Ishikawa (cell line): ENCODE results near the gene APOL6.

Experiments used
- CEBPB ChIP-seq: IDR thresholded peaks from 2 replicates; pipeline ENCODE4 v1.6.1; 2012
- CREB1 ChIP-seq: IDR thresholded peaks from 2 replicates; pipeline ENCODE4 v1.6.1; 2012; ENCODE audit warnings: low read depth
- EGR1 ChIP-seq: IDR thresholded peaks from 2 replicates; pipeline ENCODE4 v1.6.1; 2012
- EP300 ChIP-seq: IDR thresholded peaks from 2 replicates; pipeline ENCODE4 v1.6.1; 2012; ENCODE audit warnings: borderline replicate concordance
- FOXM1 ChIP-seq: IDR thresholded peaks from 2 replicates; pipeline ENCODE4 v1.6.1; 2012; ENCODE audit warnings: low read depth, borderline replicate concordance
- MAX ChIP-seq: IDR thresholded peaks from 2 replicates; pipeline ENCODE4 v1.6.1; 2012
- NFIC ChIP-seq: IDR thresholded peaks from 2 replicates; pipeline ENCODE4 v1.6.1; 2012
- RAD21 ChIP-seq: IDR thresholded peaks from 2 replicates; pipeline ENCODE4 v1.6.1; 2012; ENCODE audit warnings: low read depth
- REST ChIP-seq: IDR thresholded peaks from 2 replicates; pipeline ENCODE4 v1.6.1; 2012; ENCODE audit warnings: low read depth, mild to moderate bottlenecking
- TAF1 ChIP-seq: IDR thresholded peaks from 2 replicates; pipeline ENCODE4 v1.6.1; 2012; ENCODE audit warnings: low read depth, mild to moderate bottlenecking
- TCF12 ChIP-seq: IDR thresholded peaks from 2 replicates; pipeline ENCODE4 v1.6.1; 2012; ENCODE audit warnings: low read depth
- TEAD4 ChIP-seq: IDR thresholded peaks from 2 replicates; pipeline ENCODE4 v1.6.1; 2012
- USF1 ChIP-seq: IDR thresholded peaks from 2 replicates; pipeline ENCODE4 v1.6.1; 2012
- YY1 ChIP-seq: IDR thresholded peaks from 2 replicates; pipeline ENCODE4 v1.6.1; 2012; ENCODE audit warnings: low read depth
- ZBTB7A ChIP-seq: IDR thresholded peaks from 2 replicates; pipeline ENCODE4 v1.6.1; 2012; ENCODE audit warnings: low read depth

APOL6 gene

GRCh38 chr22:35677460-35678187, 29.4 kb downstream of the APOL6 start:
- TF ChIP-seq REST = no peak
- no peak for TF ChIP-seq RAD21
- TF ChIP-seq USF1 = no peak
- no peak for TF ChIP-seq MAX
- no peak for TF ChIP-seq CREB1
- TF ChIP-seq ZBTB7A = no peak
- TF ChIP-seq NFIC = no peak
- TF ChIP-seq EGR1 = no peak
- no peak for TF ChIP-seq YY1

- no peak for TF ChIP-seq REST
- TF ChIP-seq TCF12 = no peak
- no peak for TF ChIP-seq EP300
- TF ChIP-seq NFIC = no peak
- no peak for TF ChIP-seq RAD21
- TF ChIP-seq TEAD4 = no peak
- no peak for TF ChIP-seq USF1
- no peak for TF ChIP-seq MAX
- no peak for TF ChIP-seq EGR1
- TF ChIP-seq YY1 = no peak
Measured at GRCh38 chr22:35678836-35679235, 30.6 kb downstream of the APOL6 start.

- TF ChIP-seq FOXM1 = no peak
- TF ChIP-seq TAF1 = no peak
- no peak for TF ChIP-seq YY1
- TF ChIP-seq MAX = no peak
- no peak for TF ChIP-seq EGR1
- TF ChIP-seq NFIC = no peak
- TF ChIP-seq TCF12 = no peak
- TF ChIP-seq EP300 = no peak
- TF ChIP-seq TEAD4 = no peak
- TF ChIP-seq CEBPB = no peak
- TF ChIP-seq ZBTB7A = no peak
- TF ChIP-seq USF1 = no peak
- TF ChIP-seq REST = no peak
- no peak for TF ChIP-seq RAD21
Measured at GRCh38 chr22:35681454-35682052, 33.3 kb downstream of the APOL6 start.

GRCh38 chr22:35683560-35683959, 35.3 kb downstream of the APOL6 start:
- TF ChIP-seq MAX (no peak), YY1 (no peak), TEAD4 (no peak), ZBTB7A (no peak), TAF1 (no peak), CREB1 (no peak), RAD21 (no peak), FOXM1 (no peak), EP300 (no peak), EGR1 (no peak), USF1 (no peak), CEBPB (no peak), NFIC (no peak)
